Measurements from ENCODE around the gene LRIG1.
A peak's percentile ranks its signal among the peaks of the same experiment; 100 is the strongest.

LRIG1 gene

GRCh38 chr3:66441129-66441528, 59.7 kb downstream of the LRIG1 start:
- Mint-ChIP-seq H3K27ac (peak overlapping the region; percentile 12), H3K9me3 (no peaks in the 10 kb centered on the region), H3K36me3 (ENCODE audit: low read depth) (peaks cover 57% of the 10 kb centered on the region), H3K27me3 (no peaks in the 10 kb centered on the region), H3K4me1 (ENCODE audit: low read depth) (peaks cover 46% of the 10 kb centered on the region), H3K4me3 (no peak overlapping the region)
- no peak for DNase-seq

DNA sequence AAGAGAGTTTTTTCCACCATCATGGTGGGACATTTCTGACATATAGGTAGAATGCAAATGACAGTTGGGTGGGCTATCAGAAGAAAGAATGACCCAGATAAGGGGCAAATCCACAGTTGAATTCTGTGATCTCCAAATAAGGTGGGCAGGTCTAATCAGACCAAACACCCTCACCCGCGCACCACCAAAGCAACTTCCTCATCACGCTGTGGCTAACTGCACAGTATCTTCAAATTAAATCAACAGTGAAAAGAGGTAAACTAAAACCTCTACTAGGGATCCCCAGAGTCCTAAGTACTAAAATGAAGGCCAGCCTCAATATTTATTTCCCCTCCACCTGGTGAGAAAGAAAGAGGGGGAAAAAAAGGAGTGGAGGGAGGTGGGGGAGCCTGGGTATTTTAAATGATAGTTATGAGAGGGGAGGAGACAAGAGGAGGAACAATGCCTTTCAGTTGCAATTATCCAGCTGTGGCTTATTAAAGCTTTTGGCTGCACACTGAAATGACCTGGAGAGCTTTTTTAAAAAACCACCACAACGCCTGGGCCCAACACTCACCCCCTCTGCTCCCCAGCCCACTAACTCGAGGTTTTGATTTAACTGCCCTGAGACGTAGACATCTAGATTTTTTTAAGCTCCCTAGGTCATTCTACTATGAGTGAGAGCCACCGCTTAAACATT, 61.0 kb downstream of the LRIG1 start:
- Mint-ChIP-seq H3K4me3 (no peak overlapping the region), H3K9me3 (no peaks in the 10 kb centered on the region), H3K4me1 (ENCODE audit: low read depth) (peaks cover 47% of the 10 kb centered on the region), H3K27ac (peak overlapping the region; percentile 26), H3K27me3 (no peaks in the 10 kb centered on the region), H3K36me3 (ENCODE audit: low read depth) (peaks cover 56% of the 10 kb centered on the region)
- no peak for DNase-seq

GRCh38 chr3:66438046-66438445, 62.8 kb downstream of the LRIG1 start:
- peaks cover 51% of the 10 kb centered on the region for H3K36me3 Mint-ChIP-seq (ENCODE audit: low read depth)
- H3K4me1 Mint-ChIP-seq (ENCODE audit: low read depth): peaks cover 59% of the 10 kb centered on the region
- no peak for DNase-seq
- H3K4me3 Mint-ChIP-seq: no peak overlapping the region
- H3K27me3 Mint-ChIP-seq: no peaks in the 10 kb centered on the region
- no peak overlapping the region for H3K27ac Mint-ChIP-seq
- H3K9me3 Mint-ChIP-seq: no peaks in the 10 kb centered on the region

DNA sequence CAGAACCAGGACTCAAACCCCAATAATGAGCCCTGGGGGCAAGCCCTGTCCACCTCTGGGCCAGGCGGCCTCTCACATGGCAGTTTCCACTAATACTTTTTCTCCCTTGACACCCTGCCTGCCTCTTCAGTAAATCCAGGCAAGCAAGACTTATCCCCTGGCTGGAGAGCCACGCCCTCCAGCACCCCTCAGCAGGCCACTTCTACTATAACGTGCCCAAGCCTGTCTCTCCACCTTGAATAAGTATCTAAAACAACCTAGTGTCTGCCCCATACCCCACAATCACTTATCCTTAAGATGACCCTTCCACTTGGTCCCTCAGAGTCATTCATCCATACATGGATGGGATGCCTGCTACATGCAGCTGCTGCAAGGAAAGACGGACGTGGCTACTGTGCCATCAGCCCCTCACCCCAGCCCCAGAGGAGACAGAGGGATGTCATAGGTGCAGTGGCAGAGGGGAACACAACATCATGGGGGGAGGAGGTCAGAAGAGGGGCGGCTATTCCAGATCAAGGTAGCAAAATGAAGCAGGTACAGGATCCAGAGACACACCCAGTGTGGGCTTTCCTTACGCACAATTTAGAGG, 63.4 kb downstream of the LRIG1 start:
- DNase-seq: no peak
- Mint-ChIP-seq H3K36me3 (ENCODE audit: low read depth) (peaks cover 47% of the 10 kb centered on the region), H3K27ac (no peak overlapping the region), H3K9me3 (no peaks in the 10 kb centered on the region), H3K4me3 (no peak overlapping the region), H3K27me3 (no peaks in the 10 kb centered on the region), H3K4me1 (ENCODE audit: low read depth) (peaks cover 59% of the 10 kb centered on the region)

DNA sequence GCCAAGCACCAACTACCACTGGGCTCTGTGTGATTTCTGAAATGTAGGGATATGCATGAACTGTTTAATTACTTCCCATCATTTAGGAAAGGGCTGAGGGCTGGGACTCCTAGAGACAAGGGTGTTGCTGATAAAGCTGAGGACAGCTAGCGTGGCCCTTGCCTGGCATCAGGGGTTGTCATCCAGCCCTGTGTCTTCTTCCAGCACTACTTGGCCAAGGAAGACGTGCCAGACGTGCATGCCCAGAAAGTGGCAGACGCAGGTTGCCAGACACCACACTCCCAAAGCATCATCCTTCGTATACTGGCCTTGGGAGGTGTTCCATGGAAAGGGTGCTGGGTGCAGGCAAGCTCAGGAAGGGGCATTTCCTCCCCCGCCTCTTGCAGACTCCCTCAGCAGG, 64.8 kb downstream of the LRIG1 start:
- Mint-ChIP-seq H3K4me1 (ENCODE audit: low read depth) (peaks cover 53% of the 10 kb centered on the region), H3K4me3 (no peak overlapping the region), H3K36me3 (ENCODE audit: low read depth) (peaks cover 44% of the 10 kb centered on the region), H3K9me3 (no peaks in the 10 kb centered on the region), H3K27me3 (no peaks in the 10 kb centered on the region), H3K27ac (no peak overlapping the region)
- no peak for DNase-seq

- Mint-ChIP-seq H3K9me3 (no peaks in the 10 kb centered on the region), H3K4me1 (ENCODE audit: low read depth) (peaks cover 50% of the 10 kb centered on the region), H3K27ac (no peak overlapping the region), H3K27me3 (no peaks in the 10 kb centered on the region), H3K36me3 (ENCODE audit: low read depth) (peaks cover 42% of the 10 kb centered on the region), H3K4me3 (no peak overlapping the region)
- DNase-seq: no peak
Observed at GRCh38 chr3:66434726-66435125, 66.1 kb downstream of the LRIG1 start.

GRCh38 chr3:66433522-66433782, 67.4 kb downstream of the LRIG1 start:
- H3K9me3 Mint-ChIP-seq: no peaks in the 10 kb centered on the region
- no peak overlapping the region for H3K4me3 Mint-ChIP-seq
- peak overlapping the region; percentile 12 for H3K27ac Mint-ChIP-seq
- no peak for DNase-seq
- no peaks in the 10 kb centered on the region for H3K27me3 Mint-ChIP-seq
- peaks cover 37% of the 10 kb centered on the region for H3K36me3 Mint-ChIP-seq (ENCODE audit: low read depth)
- H3K4me1 Mint-ChIP-seq (ENCODE audit: low read depth): peaks cover 44% of the 10 kb centered on the region

DNA sequence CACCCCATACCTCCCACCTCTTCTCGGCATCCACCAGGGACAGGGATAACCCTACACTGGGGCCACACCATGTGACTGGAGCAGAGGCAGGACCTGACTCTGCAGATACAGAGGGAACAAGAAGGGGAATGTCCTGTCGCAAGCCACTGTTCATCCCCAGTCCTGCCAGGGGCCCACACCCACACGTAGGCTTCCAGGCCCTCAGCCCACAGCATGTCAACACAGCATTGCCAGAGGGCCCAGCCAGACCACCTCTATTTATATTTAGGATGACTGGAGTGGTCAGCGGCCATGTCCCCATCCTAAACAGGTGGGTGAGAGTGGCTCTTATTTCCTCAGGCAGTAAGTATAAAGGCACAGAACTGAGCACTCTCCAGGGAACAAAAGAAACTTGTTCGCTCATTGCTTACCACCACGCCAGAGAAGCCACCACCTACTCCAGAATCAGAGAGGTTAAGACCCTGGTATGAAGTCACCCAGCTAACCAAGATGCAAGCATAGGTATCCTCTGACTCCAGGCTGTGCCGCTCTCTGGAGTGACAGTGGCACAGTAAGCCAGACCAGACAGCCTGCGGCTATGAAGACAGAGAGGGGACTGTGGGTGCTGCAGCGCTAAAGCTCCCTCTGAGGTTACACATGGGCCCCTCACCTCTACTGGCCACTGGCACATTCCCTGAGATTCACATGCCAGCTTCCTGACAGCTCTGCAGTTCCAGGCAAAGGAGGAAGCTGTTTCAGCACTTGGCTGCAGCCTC, 67.9 kb downstream of the LRIG1 start:
- Mint-ChIP-seq H3K27ac (peak overlapping the region; percentile 12), H3K4me1 (ENCODE audit: low read depth) (peaks cover 43% of the 10 kb centered on the region), H3K27me3 (no peaks in the 10 kb centered on the region), H3K4me3 (no peak overlapping the region), H3K9me3 (no peaks in the 10 kb centered on the region), H3K36me3 (ENCODE audit: low read depth) (peaks cover 39% of the 10 kb centered on the region)
- no peak for DNase-seq

DNA sequence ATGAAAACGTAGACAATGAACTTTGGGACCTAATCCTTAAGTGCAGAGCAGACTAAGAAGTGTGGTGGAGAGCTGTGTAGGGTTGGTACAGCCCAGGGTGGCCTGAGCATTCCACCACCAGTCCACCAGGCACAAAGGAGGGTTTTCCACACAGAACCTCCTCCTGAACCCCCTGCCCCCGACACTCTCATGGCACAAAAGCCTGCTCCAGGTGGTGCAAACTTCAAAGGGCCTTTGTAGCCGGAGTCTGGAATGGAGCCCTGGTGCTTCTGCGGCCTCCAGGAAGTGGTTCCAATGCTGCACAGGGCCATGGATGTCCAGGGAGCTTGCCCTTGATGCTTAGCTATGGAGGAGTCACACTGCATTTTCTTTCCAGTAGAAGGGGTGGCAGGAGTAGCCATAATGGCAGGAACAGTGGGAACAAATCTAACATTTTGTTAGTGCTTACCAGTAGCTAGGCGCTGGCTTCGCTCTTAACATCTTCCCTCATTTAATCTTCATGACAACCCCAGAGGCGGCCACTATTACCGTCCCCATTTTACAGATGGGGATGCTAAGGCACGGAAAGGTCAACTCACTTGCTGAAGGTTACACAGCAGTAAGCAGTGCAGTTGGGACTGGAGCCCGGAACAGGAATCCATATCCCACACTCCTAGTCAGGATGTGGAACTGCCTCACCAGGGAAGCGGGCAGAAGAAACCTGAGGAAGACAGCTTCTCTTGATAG, 68.6 kb downstream of the LRIG1 start:
- Mint-ChIP-seq H3K36me3 (ENCODE audit: low read depth) (peaks cover 38% of the 10 kb centered on the region), H3K4me1 (ENCODE audit: low read depth) (peaks cover 42% of the 10 kb centered on the region), H3K27me3 (no peaks in the 10 kb centered on the region), H3K27ac (no peak overlapping the region), H3K4me3 (no peak overlapping the region), H3K9me3 (no peaks in the 10 kb centered on the region)
- no peak for DNase-seq

GRCh38 chr3:66431494-66431893, 69.3 kb downstream of the LRIG1 start:
- H3K36me3 Mint-ChIP-seq (ENCODE audit: low read depth): peaks cover 42% of the 10 kb centered on the region
- peaks cover 44% of the 10 kb centered on the region for H3K4me1 Mint-ChIP-seq (ENCODE audit: low read depth)
- DNase-seq: no peak
- no peaks in the 10 kb centered on the region for H3K9me3 Mint-ChIP-seq
- no peak overlapping the region for H3K4me3 Mint-ChIP-seq
- no peak overlapping the region for H3K27ac Mint-ChIP-seq
- H3K27me3 Mint-ChIP-seq: no peaks in the 10 kb centered on the region

DNA sequence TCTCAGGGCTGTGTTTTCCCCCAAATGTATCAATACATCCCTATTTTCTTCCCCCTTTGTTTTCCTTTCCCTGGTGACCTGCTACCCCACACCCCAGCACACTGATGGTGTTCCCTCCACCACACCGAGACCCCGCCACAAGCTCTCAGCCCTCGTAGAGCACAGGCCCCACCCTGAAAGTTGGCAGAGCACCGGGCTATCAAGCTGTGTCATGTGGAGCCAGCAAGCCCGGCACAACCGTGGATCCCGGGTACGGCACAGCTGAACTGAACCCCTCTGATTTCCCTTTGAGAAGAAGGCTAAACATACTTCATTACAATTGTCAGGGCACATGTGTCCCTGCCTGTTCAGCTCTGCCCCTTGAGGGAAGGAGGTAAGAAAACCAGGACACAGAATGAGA, 69.9 kb downstream of the LRIG1 start:
- no peak for DNase-seq
- H3K4me1 Mint-ChIP-seq (ENCODE audit: low read depth): peaks cover 46% of the 10 kb centered on the region
- H3K9me3 Mint-ChIP-seq: no peaks in the 10 kb centered on the region
- peaks cover 44% of the 10 kb centered on the region for H3K36me3 Mint-ChIP-seq (ENCODE audit: low read depth)
- H3K4me3 Mint-ChIP-seq: no peak overlapping the region
- H3K27me3 Mint-ChIP-seq: no peaks in the 10 kb centered on the region
- H3K27ac Mint-ChIP-seq: peak overlapping the region; percentile 2

DNA sequence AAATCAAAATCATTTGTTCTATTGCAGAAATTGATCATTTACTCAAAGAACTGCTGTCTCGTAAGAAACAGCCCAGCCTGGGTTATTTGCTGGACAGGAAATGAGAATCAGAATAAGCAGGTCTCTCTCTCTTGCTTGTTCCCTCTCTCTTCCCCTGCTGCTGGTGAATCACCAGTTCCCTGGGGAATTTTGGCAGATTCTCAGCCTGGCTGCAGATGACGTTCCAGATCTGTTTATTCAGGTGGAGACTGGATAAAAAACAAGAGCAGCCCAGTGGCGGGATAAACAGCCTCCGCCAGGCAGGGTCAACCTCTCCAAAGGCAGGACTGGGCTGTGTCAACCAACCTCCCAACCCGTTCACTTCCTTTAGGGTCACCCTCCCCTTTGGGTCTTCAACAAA, 72.1 kb downstream of the LRIG1 start:
- peaks cover 2% of the 10 kb centered on the region for H3K9me3 Mint-ChIP-seq
- DNase-seq: no peak
- peaks cover 50% of the 10 kb centered on the region for H3K4me1 Mint-ChIP-seq (ENCODE audit: low read depth)

DNA sequence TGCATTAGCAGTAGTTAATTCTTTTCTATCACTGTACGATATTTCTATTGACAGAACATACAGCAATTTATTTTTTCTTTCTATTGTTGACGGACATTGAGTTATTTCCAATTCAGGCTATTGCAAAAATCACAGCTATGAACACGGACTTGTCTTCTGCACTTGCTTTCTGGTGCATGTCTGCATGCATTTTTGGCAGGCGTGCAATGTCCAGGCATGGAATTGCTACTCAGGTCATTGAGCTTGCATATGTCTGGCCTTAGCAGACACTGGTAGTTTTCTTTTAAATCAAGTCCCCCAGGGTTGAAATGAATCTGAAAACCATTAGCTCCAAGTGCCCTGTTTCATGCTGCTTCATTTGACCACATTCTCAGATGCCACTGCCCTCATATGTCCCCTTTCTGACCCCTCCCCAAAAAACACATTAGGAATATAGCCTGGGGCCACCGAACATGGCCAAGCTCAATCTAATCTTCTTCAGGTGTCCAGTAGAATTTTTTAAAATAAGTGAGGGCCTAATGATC, 72.8 kb downstream of the LRIG1 start:
- Mint-ChIP-seq H3K27me3 (no peaks in the 10 kb centered on the region), H3K4me1 (ENCODE audit: low read depth) (peaks cover 48% of the 10 kb centered on the region), H3K9me3 (peaks cover 6% of the 10 kb centered on the region), H3K36me3 (ENCODE audit: low read depth) (peaks cover 42% of the 10 kb centered on the region), H3K4me3 (no peak overlapping the region), H3K27ac (no peak overlapping the region)
- no peak for DNase-seq

More for the DNA sequence above, 72.1 kb downstream of the LRIG1 start:
- no peak overlapping the region for H3K27ac Mint-ChIP-seq
- H3K27me3 Mint-ChIP-seq: no peaks in the 10 kb centered on the region
- peaks cover 37% of the 10 kb centered on the region for H3K36me3 Mint-ChIP-seq (ENCODE audit: low read depth)
- H3K4me3 Mint-ChIP-seq: no peak overlapping the region

- Mint-ChIP-seq H3K27ac (no peak overlapping the region), H3K36me3 (ENCODE audit: low read depth) (peaks cover 46% of the 10 kb centered on the region), H3K9me3 (peaks cover 12% of the 10 kb centered on the region), H3K4me1 (ENCODE audit: low read depth) (peaks cover 48% of the 10 kb centered on the region), H3K27me3 (no peaks in the 10 kb centered on the region), H3K4me3 (no peak overlapping the region)
- no peak for DNase-seq
Observed at GRCh38 chr3:66427352-66427751, 73.5 kb downstream of the LRIG1 start.
